Activated CD4-positive, alpha-beta T cell treated with anti-CD3 and anti-CD28 coated beads, Interleukin-2, amount 50 U/mL, for 16 hours (primary cell): ENCODE data around the gene XPC.
"Not testable (repeated sequence)": the region's sequence is repeated elsewhere in the genome, so short reads cannot be mapped to it uniquely, and the experiment has no call there.

Experiments used
- DNase-seq: peaks from one replicate; pipeline ENCODE4 v3.0.0-alpha.2; 2020

Gene XPC

DNA sequence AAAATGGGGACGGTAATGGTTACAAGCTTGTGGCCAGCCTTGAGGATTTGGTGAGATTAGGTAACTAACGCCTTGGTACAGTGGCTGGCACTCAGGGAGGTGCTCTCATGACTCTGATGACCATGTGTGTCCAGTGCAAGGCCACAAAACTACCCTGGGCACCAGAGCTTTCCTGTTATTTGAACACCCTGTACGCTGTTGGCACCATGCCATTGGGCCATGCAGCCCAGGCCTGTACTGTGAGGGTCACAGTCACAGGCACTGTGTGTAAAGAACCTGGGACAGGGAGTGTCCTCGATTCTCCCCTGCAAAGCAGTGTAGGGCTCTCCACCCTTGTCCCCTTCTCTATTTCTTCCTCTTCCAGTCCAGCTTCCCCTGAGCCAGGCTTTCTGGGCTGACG, 47.3 kb downstream of the XPC start:
- no peak for DNase-seq

DNA sequence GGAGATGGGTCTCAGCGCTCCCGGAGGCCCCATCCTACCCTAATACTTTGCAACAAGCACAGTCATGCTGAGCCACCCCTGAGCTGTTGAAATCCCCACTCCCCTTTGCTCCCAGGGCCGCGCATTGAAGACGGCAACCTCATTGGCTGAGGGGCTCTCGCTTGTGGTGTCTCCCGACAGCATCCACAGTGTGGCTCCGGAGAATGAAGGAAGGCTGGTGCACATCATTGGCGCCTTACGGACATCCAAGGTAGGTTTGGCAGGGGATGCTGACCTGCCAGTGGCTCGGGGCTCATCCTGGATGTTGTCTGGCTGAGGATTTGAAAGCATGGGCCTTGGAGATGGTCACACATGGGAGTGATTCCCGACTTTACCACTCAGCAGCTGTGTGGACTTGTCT, 47.7 kb downstream of the XPC start:
- DNase-seq = no peak

DNA sequence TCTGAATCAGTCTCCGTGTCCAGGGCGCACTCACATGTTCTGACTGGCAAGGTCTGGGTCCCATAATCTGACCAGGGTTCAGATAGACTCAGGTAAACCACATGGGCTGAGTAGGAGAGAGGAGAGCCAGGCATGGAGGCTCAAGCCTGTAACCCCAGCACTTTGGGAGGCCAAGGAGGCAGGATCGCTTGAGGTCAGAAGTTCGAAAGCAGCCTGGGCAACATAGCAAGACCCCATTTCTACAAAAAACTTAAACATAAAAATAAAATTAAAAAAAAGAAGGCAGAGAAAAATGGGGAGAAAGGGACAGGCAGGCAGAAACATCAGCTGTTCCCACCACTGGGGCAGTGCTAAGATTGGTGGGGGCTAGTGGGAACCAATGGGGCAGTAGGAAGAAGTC, 48.2 kb downstream of the XPC start:
- no peak for DNase-seq

DNA sequence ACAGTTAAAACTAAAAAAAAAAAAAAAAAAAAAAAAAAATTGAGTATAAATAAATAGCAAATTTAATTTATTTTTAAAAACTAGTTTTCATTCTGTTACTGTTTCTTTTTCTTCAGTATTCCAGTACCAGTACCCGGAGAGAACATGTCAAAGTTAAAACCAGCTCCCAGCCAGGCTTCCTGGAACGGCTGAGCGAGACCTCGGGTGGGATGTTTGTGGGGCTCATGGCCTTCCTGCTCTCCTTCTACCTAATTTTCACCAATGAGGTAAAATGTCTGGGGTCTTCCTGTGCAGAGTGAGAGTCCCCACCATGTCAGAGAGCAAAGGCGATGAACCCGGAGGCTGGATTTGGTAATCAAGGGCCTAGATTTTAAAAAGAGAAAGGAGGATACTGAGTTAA, 49.1 kb downstream of the XPC start:
- no peak for DNase-seq

DNA sequence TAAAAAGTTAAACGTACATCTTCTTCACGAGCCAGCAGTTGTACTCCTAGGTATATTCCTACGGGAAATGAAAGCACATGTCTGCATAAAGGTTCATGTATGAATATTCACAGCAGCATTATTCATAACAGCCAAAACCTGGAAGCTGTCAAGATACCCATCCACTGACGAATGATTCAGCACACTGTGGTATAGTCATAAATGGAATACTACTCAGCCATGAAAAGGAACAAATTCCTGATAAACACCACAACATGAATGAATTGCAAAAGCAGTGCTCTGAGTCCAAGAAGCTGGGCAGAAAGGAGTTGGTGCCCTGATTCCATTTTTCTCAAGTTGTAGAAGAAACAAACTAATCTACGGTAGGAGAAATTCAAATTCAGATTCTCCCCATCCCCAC, 49.7 kb downstream of the XPC start:
- no peak for DNase-seq

DNA sequence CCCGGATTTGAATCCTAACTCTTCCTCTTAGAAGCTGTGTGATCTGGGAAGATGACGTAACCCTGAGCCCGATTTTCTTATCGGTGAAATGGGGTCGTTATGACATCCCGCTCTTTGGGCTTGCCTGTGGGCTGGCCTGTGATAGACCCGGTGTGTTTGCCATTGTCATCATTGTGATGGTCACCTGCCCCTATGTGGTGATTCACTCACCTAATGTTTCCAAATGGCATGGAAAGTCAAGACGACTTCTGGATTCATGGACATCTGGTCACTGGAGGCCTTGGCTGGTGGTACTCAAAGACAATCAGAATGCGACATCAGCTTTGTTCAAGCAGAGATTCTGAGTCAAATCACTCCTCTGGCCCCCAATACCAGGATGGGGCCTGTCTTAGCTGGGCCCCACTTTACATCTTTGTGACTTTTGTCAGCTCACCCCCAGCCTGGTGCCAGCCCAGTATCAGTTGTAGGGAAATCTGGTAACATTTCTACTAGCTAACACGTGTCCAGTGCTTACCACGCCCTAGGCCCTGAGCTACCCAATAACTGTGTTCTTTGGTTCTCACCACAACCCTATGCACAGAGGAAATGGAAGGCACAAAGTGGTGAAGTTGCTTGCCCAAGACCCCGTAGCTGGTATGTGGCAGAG, 50.8 kb downstream of the XPC start:
- DNase-seq = no peak

DNA sequence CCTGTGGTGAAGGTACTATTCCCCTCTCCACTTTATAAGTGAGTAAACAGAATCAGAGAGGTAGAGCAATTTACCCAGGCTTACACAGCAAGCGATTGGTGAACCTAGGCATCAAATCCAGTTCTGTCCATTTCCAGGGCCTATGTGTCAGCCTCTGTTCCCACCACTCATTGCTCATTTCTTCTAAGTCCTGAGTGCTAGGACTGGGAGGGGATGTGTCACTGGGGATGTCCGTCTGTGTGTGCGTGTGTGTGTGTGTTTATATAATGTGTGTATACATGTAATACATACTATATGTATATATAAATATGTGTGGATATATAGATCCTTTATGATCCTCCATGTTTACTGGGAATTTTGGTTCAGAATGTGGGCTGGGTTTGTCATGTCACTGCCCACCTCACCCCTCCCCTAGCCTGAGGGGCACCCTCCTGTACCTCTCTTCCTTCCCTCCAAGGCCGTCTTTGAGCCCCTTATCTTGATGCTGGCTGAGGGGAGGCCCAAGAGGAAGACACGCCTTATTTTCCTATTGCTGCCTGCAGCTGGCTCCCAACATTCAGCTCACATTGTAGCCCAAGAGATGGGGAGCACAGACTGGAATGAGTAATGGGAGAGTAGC, 51.4 kb downstream of the XPC start:
- no peak for DNase-seq

DNA sequence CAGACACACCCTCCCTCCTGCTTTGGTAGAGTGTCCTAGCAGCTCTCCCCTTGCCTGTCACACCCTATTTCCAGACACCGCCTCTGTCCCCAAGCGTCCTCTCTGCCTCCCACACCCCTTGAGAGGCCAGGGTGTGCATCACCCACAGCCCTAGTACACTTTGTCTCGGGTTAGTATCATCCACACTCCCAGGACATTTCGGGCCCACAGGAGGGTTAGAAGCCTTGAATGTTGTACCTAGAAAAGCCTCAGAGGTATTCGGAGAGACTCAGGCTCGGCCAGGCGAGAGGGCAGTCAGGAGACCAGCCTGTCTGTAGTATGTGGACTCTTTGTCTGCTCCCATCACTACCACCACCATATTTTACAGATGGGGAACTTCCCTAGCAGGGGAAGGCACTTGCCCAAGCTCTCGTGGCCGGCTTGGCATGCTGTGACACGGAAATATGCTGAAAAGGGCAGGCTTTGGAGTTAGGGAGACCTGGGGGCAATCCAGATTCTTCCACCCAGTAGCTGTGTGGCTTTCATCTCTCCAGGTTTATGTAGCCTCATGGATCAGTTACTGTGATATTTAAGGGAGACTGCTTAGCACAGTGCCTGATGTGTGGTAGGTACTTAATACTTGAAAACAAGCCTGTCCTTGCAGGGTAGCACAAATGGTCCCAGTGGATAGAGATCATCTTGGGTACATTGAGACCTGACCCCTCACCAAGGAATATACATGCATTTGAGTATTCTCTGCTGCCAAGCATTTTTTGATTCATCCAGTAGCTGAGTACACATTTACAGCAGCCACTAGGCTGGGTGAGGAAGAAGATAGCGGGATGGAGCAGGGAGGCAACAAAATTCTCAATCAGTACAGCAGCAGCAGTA, 52.1 kb downstream of the XPC start:
- DNase-seq = no peak

DNA sequence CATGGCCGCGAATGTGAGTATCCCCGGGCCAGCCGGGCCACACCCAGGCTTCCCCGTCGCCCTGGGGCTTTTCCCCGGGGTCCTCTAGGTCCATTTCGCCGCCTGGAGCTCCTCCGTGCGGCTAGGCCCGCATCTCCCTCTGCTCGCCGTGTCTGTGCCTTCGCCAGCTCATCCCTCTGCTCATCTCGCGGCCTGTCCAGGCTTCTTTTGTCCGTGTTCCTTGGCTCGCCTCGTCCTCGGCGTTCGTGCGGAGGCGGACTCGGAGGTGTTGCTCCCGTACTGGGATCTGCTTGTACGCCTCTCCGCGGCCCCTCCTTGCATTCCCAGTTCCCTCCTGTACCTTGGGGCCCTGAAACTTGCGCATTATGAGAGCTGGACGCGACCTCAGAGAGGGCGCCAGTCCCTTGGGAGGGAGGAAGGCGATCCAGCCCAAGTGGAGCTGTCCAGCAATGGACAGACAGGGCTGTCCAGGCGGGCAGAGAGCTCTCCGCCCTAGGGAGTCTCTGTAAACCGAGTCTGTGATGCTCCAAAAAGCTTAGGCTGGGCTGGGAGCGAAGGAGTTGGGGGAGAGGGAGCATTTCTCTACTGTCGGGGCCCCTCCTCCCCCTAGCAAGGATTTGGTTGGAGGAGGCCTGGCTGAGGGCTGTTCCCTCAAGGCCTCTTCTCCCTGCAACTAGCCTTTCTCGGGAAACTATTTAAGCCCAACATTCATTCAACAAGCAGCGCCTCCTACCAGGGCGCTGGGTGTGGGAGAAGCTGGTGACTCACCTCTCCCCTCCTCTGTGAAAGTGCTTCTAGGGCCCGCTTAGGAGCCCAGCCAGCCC, 53.0 kb downstream of the XPC start:
- DNase-seq = peak; percentile 74

DNA sequence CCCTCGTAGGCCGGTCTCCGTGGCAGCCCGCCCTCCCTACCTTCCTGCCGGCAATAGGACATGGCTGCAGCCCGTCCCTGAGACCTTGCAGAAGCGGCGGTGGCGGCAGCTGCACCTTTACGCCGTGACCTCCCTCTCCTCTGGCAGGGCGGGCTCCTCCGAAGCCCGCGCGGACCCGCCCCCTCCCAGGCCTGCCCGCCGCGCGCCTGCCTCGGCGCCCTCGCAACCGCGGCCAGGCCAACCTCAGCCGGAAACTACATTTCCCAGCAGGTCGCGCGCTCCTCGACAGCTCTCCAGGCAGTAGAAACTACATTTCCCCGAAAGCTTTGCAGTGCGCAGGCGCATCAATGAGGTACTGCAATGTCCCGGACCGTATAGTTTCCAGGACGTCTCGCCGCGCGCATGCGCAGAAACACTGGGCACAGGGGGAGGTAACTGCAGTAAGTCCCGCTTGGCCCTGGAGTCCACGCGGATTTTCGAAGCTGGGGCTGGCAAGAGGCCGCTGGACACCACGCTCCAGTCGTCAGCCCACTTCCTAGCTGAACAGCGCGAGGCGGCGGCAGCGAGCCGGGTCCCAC, 53.7 kb downstream of the XPC start, which contains the start of the genes CHCHD4 and TMEM43:
Gene CHCHD4 (minus strand): TSS at position 256 of the 578 bp plus-strand sequence. CDS start 194 bp downstream, at position 62.
Gene TMEM43 (plus strand): TSS at position 438 of the 578 bp plus-strand sequence. CDS start 142 bp downstream, outside the sequence.
- DNase-seq = peak; percentile 99

DNA sequence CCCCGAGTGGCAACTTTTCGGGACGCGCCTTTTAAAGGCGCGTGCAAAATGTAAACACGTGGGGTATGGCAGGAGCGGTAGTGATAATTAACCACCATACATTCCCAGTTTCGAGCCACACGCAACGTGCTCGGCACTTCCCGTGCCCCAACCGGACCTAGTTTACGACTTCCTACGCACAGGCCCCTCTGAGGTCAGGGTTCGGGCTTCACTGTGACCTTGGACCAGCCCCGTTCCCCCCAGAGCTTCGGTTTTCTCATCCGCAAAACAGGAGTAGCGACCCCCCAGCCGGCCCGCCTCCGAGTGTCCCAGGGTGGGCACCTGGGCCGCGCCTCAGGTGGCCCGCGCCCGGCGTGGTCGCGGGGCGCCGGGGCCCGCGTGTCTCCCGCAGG, 54.2 kb downstream of the XPC start:
- DNase-seq = peak; percentile 80

DNA sequence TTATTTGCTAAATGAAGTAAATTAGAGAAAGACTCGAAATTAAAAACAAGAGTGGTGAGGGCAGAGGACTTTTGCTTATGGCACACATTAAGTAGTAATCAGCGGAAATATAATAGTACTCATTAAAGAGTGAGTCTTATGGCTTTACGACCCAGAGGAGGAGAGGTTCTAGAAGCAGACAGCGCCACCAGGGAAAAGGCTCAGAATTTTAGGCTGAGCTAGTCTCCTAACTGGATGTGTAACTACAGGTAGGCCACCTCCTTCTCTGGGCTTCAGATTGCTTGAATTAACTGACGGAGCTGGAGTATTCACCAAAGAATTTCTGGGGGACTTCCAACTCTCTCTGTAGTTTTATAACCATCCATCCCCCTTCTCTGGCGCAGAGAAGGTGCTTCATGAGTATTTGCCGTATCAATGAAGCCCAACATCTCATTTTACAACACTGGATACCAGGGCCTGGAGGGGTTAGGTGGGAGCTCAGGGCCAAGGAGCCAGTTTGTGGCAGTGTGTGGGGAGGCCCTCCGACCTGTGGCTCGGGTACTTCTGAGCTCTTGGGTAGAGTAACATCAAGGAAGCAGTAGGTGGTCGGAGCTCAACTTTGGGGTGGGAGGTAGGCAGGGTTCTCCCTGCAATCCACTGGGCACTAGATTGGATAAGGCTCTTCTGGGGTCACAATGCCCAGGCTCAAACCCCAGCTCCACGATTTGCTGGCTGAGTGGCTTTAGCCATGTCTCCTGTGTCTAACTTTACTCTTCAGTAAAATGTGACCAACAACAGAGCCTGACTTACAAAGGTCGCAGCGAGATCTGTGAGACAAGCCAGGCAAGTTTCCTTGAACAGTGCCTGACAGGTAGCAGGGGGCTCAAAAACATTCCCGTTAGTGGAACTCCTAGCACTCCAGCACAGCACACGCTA, 54.8 kb downstream of the XPC start:
- DNase-seq = no peak

DNA sequence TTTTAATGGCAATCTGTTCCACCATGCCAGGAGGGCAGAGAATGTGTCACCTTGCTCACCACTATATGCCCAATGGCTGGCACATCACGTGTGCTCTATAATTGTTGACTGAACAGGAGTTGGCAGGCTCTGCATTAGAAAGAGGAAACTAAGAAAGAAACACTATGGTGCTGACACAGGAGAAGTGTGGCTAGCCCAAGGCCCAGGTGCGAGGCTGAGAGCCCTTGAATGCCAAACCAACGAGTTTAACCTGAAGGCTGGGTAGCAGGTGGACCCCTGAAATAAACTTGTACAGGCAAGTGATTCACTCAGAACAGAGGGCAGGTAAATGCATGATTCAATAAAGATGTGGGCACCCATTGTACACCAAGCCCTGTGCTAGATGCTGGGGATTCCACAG, 56.1 kb downstream of the XPC start:
- no peak for DNase-seq

DNA sequence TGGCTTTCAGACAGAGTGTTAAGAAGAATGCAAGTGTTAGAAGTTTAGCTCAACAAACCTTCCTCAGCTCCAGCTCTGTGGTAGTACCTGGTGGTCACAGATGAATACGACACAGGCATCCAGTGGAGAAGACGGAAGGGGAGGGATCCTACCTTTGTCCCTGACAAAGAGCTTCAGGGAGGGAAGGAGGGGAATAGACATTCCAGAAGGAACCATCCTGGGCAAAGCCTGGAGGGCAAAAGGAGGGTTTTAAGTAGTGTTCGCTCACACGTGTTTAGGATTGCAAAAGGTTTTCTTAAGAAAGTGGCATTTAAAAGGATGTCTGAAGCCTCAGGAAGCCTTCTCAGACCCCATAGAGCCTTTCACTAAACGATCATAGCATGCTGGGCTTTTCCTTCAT, 56.5 kb downstream of the XPC start:
- DNase-seq = no peak

DNA sequence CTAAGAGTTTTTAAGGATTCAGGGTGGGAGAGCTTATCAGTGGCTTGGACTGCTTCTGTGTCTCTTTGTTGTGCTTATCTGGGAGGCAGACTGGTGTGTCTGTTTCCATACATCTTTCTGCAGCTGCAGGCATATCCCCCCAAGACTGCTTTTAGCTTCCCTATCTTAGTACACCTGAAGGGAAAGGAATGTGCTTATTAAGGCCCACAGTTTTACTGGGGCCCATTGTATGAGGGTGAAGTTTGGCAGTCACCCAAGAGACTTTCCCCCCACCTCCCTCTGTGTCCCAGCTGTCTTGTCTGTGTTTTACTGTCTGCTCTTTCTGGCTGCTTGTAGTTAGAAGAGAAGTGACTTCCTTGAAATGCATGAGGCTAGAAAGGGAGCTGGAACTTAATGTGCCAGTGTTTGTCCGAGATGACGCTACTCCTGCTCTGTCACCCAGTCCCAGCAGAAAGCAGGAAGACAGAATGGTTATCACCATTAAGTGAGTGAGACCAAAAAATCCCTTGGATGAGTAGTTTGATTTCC, 57.4 kb downstream of the XPC start:
- DNase-seq = not testable (repeated sequence)

DNA sequence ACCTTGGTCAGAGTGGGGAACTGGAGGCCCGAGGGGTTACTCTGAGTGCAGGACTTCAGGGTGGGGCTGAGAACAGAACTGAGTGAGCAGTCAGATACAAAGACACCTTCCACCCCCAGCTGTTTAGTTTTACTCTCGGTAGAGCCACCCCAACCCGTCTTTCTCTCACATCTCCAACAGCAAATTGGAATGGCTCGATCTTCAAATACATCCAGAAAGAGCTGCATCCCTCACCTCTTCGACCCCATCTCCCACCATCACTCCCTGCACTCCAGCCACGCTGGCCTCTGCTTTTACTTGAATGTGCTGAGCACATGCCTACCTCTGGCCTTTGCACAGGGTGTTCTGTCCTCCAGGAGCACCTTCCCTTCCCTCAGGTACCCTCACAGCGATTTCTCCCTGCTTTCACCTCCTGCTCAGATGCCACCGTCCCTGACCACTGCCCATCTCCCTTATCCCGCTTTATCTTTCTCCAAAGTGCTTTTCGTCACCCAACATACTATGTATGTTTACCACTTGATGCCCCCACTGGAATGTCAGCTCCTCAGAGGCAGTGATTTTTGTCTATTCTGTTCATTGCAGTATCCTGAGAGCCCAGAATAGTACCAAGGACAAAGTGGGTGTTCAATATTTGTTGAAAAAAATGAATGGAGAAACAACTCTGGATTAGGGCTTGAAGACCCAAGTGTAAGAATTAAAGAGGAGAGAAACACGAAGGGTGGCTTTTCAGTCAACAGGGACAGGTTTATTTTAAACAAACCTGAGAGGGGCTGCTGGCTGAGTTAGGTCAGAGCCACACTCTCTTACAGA, 58.1 kb downstream of the XPC start:
- no peak for DNase-seq

DNA sequence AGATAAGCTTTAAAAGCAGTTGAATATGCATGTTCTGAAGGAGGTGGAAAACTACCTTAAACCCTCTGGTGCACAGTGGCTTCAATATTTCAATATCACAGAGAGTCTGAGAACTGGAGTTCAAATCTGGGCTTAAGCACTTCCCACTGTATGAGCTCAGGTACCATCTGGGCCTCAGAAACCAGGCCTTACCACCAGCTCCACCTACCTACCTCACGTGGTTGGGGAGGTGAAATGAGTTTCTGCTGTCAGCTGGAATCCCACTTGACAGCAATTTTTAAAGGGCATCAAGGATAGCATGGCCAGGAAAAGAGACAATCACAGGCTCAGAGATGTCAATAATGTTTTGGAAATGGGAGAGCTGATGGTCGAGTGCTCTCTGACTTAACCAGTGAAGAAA, 58.8 kb downstream of the XPC start:
- no peak for DNase-seq

DNA sequence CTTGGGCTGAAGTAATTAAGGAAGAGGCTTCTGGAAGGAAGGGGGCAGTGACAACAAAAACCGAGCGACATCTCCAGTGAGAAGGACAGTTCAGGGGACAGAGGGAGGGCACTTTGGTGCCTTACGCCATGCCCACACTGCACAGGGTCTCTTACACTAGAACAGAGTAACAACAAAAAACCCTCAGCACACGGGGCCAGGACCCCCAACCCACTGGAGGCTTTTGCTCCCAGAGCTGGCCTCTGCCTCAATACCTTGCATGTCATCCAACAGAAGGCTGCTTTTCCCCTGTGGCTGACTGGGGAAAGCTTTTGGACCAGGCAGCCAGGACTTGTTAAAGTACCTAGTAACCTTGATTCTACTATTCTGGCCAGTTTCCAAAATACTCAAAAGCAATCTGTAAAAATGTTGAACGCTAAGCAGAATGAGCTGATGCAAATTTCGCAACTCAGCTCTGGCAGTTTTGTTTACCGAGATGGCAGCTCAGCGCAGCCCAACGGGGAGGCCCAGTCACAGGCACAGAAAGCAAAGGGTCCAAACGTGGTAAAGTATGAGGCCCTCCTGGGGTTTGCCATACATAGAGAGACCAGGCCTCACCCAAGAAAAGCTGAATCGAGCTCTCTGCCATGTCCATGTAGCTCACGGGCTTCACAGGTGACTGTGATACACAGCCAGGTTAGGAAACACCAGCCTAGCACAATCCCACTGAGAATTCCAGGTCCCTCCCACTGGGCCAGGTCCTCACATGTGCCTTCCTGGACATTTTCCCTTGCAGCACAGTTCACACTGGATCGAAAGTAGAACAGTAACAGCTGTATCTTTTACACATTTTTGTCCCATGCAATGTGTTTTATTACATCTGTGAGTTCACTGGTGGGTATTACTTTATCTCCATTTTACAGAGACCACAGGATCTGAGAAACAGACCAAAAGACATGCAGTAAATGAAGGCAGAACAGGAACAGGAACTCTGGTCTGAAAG, 59.7 kb downstream of the XPC start:
- no peak for DNase-seq
